HG03103 (cell line): ENCODE results near the gene INO80B.
A peak's percentile ranks its signal among the peaks of the same experiment; 100 is the strongest.
"Not testable (repeated sequence)": the region's sequence is repeated elsewhere in the genome, so short reads cannot be mapped to it uniquely, and the experiment has no call there.

Source experiments
- ATAC-seq: cut with Tn5 transposase; IDR thresholded peaks from one replicate; pipeline ENCODE4 v1.9.1; 2021; ENCODE audit warnings: low read depth; ENCODE audit not compliant: unreplicated experiment

The INO80B gene

GRCh38 chr2:74472086-74472944 lies 17.4 kb downstream of the INO80B start, which contains the start of gene MRPL53:
Gene MRPL53, minus strand, starts transcription at chr2:74472680. Its CDS starts 20 bp downstream, at chr2:74472660.
- peak; percentile 83 for ATAC-seq

GRCh38 chr2:74472945-74473258 lies 18.0 kb downstream of the INO80B start:
- ATAC-seq, result no peak

GRCh38 chr2:74474481-74474880 lies 19.6 kb downstream of the INO80B start:
- ATAC-seq, result no peak

- no peak for ATAC-seq
These were observed 20.0 kb downstream of the INO80B start for GRCh38 chr2:74474899-74475298.

- no peak for ATAC-seq
These were observed 26.5 kb downstream of the INO80B start for GRCh38 chr2:74481431-74481830.

- ATAC-seq, result peak; percentile 36
These were observed 27.3 kb downstream of the INO80B start for GRCh38 chr2:74481961-74482800.

GRCh38 chr2:74482801-74483674 lies 28.2 kb downstream of the INO80B start, which contains the start of the genes CCDC142 and TTC31:
Gene CCDC142, minus strand, starts transcription at chr2:74482998. Its CDS starts 161 bp downstream, at chr2:74482837.
Gene TTC31, plus strand, starts transcription at chr2:74483081. Its CDS starts 15 bp downstream, at chr2:74483096.
- ATAC-seq, result peak; percentile 77

GRCh38 chr2:74483675-74484164 lies 28.8 kb downstream of the INO80B start:
- ATAC-seq, result not testable (repeated sequence)

GRCh38 chr2:74486141-74486540 lies 31.3 kb downstream of the INO80B start:
- ATAC-seq, result no peak

GRCh38 chr2:74488643-74489481 lies 34.0 kb downstream of the INO80B start:
- no peak for ATAC-seq

- no peak for ATAC-seq
These were observed 35.0 kb downstream of the INO80B start for GRCh38 chr2:74489906-74490305.

GRCh38 chr2:74491648-74492544 lies 37.0 kb downstream of the INO80B start:
- ATAC-seq, result no peak

GRCh38 chr2:74493546-74493945 lies 38.7 kb downstream of the INO80B start:
- no peak for ATAC-seq

GRCh38 chr2:74495440-74495839 lies 40.6 kb downstream of the INO80B start:
- no peak for ATAC-seq

- ATAC-seq, result no peak
These were observed 42.3 kb downstream of the INO80B start for GRCh38 chr2:74496997-74497776.

- ATAC-seq, result no peak
These were observed 43.1 kb downstream of the INO80B start for GRCh38 chr2:74497777-74498499.
